GM19193 (cell line): ENCODE results near the gene CCDC126.

ENCODE experiments used
- POLR2A ChIP-seq: IDR thresholded peaks from 4 replicates; pipeline ENCODE4 v1.6.1; 2011; ENCODE audit not compliant: insufficient read depth, insufficient read length; ENCODE audit errors: extremely low read depth

CCDC126 gene

DNA sequence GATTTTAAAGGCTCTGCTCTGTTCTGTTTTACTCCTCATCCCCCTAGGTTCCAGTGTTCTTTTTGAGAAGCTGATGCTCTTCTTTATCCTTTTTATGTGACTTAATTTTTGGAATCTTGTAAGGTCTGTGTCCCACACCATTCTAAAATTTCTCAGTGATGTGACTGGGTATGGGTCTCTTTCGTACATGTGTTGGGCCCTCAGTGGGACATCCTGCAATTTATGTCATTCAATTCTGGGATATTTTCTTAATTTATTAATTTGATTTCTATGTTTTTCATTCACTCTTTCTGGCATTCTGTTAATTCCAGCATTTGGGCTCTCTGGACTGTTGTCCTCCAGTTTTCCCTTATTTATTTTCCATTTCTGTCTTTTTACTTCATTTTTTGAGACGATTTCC lies 19.4 kb downstream of the CCDC126 start:
- no peak for TF ChIP-seq POLR2A

DNA sequence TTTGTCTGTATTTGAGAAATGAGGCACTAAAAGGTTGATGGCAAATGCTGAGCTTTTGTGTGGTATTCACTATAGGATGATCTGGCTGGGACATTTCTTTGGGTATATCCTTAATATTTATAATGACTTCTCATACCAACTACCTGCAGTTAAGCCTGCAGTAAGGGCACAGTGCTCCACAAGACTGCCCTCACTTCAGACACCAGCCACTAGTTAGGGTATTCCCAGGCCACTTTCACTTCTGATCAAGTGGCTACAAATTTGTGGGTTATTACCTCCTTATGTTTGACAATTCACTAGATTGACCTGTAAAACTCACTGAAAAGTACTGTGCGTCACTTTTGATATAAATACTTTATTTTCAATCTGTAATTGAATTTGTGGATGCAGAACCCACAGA lies 20.3 kb downstream of the CCDC126 start:
- TF ChIP-seq POLR2A, result no peak

DNA sequence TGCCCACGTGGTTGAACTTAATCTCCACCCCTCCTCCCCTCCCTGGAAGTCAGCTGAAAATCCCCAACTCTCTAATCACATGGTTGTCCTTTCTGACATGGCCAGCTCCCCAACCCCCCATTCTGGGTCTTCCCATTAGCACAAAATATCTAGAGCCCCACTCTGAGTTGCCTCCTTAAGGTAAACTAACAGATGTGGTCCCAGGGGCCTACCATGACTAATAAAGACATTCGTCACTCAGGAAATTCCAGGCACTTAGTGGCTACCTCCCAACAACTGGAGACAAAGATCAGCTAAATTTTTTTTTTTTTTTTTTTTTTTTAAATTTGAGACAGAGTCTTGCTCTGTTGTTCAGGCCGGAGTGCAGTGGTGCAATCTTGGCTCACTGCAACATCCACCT lies 21.1 kb downstream of the CCDC126 start:
- TF ChIP-seq POLR2A, result no peak

DNA sequence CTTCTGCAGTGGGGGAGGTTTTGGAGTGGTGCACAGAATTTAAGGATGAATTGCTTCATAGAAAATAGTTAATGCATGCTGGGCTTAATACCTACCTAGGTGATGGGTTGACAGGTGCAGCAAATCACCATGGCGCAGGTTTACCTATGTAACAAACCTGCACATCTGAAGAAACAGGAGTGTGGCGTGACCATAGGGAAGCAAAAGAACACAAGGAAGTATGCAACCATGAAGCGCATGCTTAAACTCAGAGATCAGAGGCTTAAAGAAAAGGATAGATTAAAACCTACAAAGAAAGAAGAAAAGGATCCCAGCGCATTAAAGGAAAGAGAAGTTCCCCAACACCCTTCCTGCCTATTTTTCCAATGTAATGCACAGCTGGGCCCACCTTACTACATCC lies 22.0 kb downstream of the CCDC126 start:
- TF ChIP-seq POLR2A, result no peak

DNA sequence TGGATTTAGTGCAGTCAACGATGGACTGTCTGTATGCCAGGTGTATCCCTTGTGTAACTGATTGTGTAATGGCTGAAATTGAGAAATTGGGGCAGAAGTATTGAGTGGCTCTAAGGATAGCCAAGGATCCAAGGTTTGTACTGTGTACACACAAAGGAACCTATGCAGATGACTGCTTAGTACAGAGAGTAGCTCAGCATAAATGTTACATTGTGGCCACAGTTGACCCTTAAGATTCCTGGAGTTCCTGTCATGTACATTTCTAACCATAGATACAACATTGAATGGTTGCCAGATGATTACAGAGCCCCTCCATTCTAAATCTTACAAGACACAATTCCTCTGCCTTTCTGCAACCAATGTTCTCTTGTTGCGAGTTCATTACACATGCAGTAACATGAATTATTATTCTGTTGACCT lies 25.3 kb downstream of the CCDC126 start:
- TF ChIP-seq POLR2A, result no peak

DNA sequence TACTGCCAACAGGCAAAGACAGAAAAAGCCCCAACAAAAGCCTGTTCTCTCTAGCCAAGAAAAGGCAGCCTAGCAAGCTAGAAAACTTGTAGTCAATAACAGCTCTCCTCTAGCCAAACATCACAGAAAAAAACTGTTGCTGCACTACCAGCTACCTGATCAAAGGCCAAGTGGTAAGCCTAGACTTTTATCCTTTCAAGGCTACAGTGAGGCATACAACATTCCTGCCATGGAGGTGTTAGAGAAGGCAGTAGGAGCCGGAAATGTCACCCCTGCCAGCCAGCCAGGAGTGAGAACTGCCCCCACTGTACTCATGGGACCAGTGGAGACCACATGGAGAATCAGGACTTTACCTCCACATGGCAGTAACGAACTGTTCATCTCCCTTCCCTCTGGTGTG lies 31.2 kb downstream of the CCDC126 start:
- no peak for TF ChIP-seq POLR2A

DNA sequence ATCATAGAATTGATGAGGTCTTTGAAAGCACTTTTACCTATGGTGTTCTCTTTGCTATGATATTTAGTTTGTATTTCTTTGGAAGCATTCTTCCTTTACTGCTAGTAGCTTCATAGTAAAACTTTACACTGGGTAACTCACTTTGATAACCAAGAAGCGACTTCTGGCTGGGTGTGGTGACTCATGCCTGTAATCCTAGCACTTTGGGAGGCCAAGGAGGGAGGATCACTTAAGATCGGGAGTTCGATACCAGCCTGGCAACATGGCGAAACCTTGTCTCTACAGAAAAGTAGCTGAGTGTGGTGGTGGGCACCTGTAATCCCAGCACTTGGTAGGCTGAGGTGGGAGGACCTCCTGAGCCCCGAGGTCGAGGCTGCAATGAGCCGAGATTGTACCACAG lies 36.2 kb downstream of the CCDC126 start:
- TF ChIP-seq POLR2A, result no peak

DNA sequence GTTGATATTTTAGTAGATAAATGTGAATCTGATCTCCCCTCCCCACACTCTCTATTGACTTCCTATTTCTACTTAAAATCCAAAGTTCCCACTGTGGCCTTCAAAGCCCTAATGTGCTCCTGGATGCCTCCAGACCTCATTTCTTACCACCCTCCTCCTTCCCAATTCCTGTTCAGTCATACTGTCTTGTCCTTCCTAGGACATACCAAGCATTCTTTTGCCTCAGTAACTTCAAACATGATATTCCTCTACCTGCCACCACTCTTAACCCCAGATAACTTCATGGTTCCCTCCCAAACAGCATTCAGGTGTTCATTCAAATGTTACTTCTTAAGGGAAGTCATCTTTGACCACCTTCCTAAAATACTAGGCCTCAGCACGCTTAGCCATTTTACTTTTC lies 48.6 kb downstream of the CCDC126 start:
- TF ChIP-seq POLR2A, result no peak

DNA sequence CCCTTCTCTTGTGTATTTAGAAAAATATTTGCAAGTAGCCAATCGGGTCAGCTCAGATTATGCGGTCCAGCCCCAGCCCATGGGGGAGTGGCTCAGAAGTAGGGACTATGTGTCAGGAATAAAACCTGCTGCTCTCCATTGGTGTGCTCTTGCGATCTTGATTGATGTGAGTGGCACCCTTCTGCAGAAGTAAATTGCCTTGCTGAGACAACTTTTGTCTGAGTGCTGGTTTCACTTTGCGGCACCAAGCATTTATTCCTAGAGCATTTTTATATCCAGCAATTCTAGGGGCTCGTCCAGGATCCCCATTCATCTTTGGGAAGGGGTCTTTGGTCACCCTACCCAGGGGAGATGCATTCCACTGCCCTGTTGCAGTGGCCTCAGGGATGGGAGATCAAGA lies 56.8 kb downstream of the CCDC126 start:
- no peak for TF ChIP-seq POLR2A

DNA sequence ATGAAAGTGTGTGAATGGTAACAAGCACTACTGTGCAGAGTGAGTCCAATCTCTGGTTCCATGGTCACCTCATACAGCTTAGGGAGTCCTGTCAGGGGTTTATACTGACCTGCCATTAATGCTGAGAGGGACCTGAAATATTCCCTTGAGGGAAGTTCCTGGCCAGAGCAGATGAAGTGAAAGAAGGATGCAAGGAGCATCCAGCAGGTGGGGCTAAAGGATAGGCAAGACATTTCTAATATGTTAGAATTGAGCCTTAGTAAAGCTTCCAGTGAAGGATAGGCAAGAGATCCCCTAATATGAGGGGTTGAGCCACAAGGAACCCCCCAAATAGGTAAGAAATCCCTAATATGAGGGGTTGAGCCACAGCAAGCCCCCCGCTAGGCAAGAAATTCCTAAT lies 57.3 kb downstream of the CCDC126 start:
- TF ChIP-seq POLR2A, result no peak

DNA sequence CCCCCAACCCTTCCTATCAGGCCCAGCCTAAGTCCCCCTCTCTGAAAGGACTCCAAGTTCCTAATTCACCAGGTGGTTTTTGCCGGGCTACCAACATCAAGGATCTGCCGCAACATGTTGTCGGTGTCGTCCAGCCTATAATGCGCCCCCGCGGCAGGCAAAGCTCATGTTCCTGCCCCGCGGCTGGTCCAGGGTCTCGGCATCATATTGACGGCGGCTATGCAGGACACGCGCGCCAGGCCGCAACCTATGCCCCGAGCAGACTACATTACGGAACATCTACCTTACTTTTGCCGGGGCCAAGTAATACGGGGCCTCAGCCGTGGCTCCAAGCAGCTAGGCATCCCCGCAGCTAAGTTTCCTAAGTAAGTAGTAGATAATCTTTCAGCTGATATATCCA lies 58.3 kb downstream of the CCDC126 start:
- TF ChIP-seq POLR2A, result no peak

DNA sequence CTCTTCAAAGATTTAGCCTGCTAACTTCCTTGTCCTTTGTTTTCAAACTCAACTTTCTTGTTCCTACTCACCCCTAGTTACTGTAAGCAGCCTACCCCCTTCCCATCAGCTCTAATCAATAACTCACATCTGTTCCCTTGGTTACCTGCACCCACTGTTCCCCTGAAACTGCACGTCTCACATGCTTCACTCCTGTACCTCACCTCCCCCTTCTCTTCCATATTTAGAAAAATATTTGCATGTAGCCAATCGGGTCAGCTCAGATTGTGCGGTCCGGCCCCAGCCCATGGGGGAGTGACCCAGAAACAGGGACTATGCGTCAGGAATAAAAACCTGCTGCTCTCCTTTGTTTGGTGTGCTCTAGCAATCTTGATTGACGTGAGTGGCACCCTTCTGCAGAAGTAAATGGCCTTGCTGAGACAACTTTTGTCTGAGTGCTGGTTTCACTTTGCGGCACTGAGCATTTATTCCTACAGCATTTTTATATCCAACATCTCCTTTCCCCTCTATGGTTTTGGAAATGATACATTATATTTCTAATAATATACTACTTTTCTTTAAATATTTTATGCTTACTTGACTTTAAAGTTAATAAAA lies 61.7 kb downstream of the CCDC126 start:
- TF ChIP-seq POLR2A, result no peak

DNA sequence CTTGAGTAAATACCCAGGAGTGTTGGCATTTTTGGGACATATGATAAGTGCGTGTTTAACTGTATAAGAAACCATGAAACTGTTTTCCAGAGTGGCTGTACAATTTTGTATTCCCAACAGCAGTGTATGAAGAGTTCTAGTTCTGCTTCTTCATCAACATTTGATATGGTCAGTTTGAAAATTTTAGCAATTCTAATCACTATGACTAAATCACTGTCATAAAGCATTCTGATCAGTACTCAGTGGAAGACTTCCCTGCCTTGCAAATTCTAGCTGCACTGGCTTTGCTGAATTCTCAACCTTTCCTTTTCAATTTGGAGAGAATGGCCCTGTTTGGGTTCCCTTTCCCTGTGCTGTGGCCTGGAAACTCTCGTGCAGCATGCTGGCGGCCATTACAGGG lies 64.2 kb downstream of the CCDC126 start:
- no peak for TF ChIP-seq POLR2A

DNA sequence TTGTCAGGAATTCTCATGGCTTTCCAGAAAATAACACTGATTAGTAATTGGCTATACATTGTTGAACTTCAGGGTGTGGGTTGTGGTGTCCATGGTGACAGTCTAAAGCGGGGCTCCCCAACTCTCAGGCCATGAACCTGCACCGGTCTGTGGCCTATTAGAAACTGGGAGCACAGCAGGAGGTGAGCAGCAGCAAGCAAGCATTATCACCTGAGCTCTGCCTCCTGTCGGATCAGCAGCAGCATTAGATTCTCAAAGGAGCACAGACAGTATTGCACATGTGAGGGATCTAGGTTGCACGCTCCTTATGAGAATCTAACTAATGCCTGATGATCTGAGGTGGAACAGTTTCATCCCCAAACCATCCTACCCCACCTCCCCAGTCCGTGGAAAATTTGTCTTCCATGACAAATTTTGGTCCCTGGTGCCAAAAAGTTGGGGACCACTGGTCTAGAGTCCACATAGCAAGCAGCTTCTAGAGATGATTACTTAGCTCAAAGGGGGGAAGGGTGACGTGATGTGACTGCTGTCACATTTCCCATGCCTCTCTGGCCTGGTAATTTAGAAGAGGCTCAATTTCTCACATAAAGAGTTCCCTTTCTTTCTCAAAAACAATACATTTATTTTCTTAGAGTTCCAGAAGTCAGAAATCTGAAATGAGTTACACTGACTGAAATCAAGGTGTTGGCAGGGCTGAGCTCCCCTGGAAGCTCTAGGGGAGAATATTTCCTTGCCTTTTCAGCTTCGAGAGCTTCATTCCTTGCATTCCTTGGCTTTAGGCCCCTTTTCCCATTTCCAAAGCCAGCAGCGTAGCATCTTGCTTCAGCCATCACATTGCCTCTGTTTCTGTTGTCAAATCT lies 65.2 kb downstream of the CCDC126 start:
- TF ChIP-seq POLR2A, result no peak

DNA sequence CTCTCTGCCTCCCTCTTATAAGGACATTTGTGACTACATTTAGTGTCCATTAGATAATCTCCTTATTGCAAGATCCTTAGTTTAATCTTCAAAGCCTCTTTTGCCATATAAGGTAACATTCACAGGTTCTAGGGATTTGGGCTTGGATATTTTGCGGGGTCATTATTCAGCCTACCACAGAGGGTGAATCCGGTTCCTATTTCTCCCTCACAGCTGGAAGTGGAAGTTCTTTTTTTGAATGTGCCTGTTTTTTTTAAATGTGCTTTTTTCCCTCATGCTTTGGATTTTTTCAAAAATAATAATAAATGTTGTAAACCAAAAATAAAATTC lies 65.8 kb downstream of the CCDC126 start:
- no peak for TF ChIP-seq POLR2A

DNA sequence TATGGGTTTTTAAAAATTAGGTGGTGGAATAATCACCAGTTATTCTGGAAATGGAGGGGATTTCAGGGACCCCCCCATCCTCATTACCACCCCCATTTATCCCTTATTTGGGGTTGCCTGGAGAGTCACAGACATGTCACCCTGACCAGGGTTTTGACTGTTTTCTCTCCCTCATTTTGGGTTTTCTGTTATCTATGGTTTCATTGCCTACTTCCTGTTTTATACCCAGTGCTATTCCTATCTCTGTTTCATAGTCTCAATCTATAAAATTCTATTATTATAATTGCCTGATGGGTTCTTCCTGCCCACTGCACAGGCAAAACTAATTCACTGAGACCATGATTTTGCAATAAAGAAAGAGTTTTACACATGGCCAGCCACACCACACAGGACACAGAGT lies 66.9 kb downstream of the CCDC126 start:
- TF ChIP-seq POLR2A, result no peak

DNA sequence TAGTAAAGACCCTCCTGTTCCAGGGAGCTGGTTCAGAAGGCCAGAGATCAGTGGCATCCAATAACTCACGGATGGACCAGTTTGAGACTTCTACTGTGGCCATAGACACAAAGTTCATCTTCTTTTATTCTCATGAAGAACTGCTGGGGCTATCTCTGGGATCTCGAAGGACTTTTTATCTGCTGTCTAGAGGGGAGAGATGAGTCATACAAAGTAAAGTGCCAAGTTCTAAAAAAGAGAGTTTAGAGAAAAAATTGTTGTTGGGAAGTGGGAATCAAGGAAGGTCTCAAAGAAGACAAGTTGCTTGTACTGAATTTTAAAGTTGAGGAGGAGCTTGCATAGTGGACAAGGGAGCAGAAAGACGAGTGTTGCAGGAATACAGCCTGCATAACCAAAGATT lies 74.9 kb downstream of the CCDC126 start:
- TF ChIP-seq POLR2A, result no peak

DNA sequence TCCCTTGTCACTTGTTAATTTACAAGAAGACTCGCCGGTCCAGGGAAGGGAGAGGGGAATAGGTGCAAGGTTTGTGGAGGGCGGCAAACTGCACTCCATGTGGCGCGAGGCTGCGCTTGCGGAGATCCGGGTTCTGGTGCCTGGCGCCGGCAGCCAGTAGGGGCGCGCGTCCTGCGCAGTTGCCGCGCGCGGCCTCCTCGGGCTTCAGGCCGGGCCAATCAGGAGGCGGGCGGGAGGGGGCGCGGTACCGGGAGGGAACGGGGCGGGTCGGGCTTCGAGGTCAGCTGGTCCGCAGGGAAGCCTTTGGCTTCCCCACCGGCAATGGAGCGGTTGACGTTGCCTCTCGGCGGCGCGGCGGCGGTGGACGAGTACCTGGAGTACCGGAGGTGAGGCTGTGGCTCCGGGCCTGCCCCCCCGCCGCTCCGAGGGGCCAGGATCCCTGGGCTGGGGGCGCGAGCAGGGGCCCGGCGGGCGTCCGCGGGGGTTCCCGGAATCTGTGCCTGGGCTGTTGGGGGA lies 82.8 kb downstream of the CCDC126 start, which contains the start of gene FAM221A:
Gene FAM221A, plus strand, starts transcription at position 302 of the 516 bp plus-strand sequence. Its CDS starts 20 bp downstream, at position 322.
- TF ChIP-seq POLR2A, result peak; percentile 55
